Stimulated activated CD4-positive, alpha-beta T cell treated with anti-CD3 and anti-CD28 coated beads, Interleukin-12 subunit alpha, Interleukin-12 subunit beta, amount 100 ng/mL, for 24 hours (primary cell): ENCODE data around the gene IMMP2L.

Source experiments
- DNase-seq, 2 experiments: peaks; one replicate each; pipeline ENCODE4 v3.0.0-alpha.2; 2020; ENCODE audit warnings: low read depth in 2 of 2

The IMMP2L gene

GRCh38 chr7:111223802-111224253 lies 338.5 kb downstream of the IMMP2L start:
- DNase-seq, result no peak

DNA sequence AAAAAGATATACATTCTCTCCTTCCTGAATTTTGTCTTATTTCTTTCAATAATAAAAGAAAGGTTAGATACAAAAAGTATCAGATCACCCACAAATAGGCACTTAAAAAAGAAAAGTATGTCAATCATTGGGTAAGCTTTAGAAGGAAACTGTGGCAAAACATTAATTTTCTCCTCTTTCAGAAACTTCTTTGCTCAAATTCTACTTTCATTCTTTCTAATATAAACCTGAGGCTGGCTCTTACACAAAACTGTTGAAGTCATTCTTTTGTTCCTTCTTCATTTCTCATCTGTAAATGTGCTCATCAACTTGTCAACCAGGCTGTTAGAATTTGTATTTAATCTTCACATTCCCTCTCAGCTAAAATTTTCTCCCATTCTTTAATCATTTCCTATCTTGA lies 346.7 kb downstream of the IMMP2L start:
- DNase-seq, result no peak

GRCh38 chr7:111212857-111213523 lies 349.3 kb downstream of the IMMP2L start:
- DNase-seq, result no peak

- no peak for DNase-seq
These were observed 351.3 kb downstream of the IMMP2L start for GRCh38 chr7:111210996-111211395.

- no peak for DNase-seq
These were observed 352.2 kb downstream of the IMMP2L start for GRCh38 chr7:111210043-111210442.

DNA sequence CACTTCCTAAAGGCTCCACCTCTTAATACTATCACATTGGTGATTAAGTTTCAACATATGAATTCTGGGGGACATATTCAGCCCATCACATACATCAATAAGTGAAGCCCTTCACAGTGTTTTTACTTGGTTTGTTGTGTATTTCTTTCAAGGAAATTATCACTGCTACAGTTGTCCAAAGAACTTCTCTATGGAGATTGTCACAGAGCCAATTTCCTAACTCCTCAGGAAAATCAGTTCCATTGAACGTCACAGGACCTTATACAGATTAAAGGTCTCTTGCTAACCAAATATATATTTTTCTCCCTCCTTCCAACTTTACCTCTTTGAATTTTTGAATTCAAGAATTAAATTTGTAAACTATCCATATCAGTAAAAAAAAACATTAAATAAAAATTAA lies 357.0 kb downstream of the IMMP2L start:
- no peak for DNase-seq

DNA sequence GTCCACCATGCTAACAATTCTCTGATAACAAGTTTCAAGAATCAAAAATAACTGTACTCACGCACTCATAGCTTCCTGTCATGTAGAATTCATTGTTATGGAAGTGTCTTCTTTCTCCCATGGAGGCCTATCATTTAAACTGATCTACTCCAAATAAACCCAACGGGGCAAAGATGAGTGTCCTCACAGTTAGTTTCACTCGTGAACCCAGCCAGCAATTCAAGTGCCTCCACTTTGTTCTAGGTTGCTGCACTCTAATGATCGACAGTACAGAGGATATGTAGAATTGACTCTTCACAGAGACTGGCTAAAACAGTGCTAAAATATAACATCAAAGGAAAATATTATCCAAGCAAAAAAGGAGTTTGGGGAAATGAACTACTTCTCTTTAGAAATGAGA lies 360.0 kb downstream of the IMMP2L start:
- no peak for DNase-seq

- DNase-seq, result no peak
These were observed 362.6 kb downstream of the IMMP2L start for GRCh38 chr7:111199643-111200042.

- no peak for DNase-seq
These were observed 364.0 kb downstream of the IMMP2L start for GRCh38 chr7:111198255-111198654.

DNA sequence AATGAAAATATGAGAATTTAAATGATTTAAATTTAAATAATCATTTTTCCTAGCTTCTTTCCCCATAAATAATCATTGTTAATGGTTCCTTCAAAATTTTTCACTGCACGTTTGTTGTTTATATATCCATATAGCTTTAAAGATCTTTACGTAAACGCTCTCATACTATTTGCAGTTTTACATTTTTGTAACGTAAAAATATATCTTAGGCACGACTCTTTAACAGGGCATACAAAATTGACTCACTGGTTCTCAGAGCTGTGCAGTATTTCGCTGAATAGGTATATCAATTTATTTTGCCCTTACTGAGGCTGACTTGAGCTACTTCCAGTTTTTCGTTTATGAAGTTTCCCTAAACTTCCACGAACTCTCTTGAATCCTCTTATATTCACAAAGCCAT lies 365.6 kb downstream of the IMMP2L start:
- DNase-seq, result no peak

DNA sequence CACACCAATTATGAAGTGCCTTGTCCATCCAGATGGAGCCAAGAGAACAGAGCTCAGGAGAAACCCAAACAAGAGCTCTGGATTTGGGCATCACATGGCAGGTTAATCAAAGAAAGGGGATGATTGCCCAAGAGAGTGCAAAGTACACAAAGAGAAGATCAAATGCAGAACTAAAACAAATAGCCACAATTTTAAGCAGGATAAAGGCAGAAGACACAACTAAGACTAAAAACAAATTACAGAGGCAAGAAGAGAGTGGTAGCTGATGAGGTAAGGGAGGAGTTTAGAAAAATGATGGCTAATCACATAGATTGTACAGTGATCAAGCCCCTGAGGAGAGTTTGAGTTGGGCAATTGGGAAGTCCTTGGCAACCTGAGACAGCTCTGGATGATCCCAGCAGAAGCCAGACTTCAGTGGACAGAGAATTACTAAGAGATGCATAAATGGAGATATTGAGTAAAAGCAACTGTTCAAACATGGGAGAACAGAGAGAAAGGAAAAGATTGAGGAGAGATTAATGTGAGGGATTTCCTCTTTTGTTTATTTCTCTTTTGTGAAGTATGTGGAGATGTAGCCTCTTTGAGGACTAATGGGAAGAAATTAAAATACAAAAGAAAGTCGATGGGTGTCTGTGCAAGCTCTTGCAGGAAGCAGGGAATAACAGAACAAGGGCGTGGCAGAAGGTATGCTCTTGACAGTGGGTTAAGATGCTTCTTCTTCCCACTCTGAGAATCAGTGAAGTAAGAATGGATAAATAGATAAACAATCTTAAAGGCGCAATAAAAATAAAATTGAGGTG lies 369.5 kb downstream of the IMMP2L start:
- no peak for DNase-seq

DNA sequence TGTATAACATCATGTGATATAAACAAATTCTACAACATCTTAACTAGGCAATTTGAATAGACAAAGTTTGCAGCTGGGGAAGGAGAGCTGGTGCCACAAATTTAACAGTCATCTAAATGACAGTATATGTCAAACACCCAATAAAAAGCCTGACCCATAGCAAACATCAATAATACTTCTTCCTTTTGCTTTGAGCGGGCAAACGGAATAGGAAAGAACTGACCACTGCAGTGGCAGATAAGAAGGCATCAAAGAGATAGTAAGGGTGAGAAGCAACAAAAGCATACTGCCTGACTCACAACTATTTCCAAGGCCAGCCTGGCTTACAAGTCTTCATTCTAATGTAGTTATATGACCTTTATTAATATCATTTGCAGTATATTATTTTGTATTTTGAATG lies 371.5 kb downstream of the IMMP2L start:
- no peak for DNase-seq

- DNase-seq, result no peak
These were observed 377.3 kb downstream of the IMMP2L start for GRCh38 chr7:111184987-111185386.

GRCh38 chr7:111183321-111183720 lies 379.0 kb downstream of the IMMP2L start:
- no peak for DNase-seq

GRCh38 chr7:111180338-111180737 lies 382.0 kb downstream of the IMMP2L start:
- no peak for DNase-seq

- no peak for DNase-seq
These were observed 386.3 kb downstream of the IMMP2L start for GRCh38 chr7:111175908-111176441.

GRCh38 chr7:111174510-111174909 lies 387.8 kb downstream of the IMMP2L start:
- no peak for DNase-seq

DNA sequence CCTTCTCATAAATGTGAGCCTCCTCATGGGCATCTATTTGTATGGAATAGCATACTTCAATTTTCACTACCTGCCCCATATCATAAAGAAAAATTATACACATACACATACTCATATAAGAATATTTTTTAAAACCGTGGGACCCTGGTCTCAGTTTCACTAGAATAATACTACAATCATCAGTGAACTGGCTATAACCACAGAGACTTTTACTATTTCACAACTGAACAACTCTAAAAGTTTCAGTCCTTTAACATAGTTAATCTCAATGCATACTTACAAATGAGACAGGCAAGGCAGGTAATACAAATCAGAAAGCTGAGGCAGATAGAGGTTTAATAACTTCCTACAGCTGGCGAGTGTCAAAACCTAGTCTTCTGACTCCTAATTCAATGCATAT lies 388.3 kb downstream of the IMMP2L start:
- DNase-seq, result no peak

- no peak for DNase-seq
These were observed 388.8 kb downstream of the IMMP2L start for GRCh38 chr7:111173528-111173927.

- DNase-seq, result no peak
These were observed 389.6 kb downstream of the IMMP2L start for GRCh38 chr7:111172564-111173257.

DNA sequence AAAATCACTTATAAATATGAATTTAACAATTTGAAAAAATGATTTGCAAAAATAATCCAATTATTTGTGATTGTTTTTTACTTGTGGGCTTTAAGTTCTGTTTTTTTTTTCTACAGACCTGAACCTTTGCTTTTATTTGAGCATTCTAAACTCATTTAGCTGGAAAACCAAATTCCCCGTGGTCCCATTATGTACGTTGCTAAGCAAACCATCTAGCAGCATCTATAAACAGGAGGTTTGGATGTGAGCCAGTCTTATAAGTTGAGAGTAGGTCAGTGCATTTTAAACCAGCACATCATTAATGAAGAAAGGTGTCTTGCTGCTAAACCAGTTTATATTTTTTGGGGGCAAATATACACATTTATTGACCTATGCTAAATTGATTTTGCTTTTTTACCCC lies 394.1 kb downstream of the IMMP2L start:
- no peak for DNase-seq

DNA sequence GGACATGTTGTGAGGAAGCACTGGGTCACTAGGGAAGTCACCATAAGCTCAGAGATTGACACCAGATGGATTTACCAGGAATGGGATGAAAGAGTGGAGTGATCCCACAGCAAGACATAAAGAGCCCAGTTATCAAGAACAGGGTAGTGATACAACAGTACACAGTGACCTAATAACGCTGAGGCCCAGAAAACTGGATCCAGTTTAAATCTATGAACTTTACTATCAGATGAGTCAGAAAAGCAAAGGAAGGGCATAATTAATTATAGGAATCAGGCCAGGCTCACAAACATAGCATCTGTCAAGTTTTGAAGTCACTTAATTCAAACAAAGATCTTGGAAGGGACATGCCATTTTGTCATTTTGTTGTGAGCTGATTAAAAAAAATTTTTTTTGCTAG lies 397.9 kb downstream of the IMMP2L start:
- DNase-seq, result no peak
